ENCODE results near the gene DTNB.

DTNB gene

GRCh38 chr2:25335204-25335603, 338.2 kb downstream of the DTNB start:
- Mint-ChIP-seq H3K4me1 (peaks cover 74% of the 10 kb centered on the region), H3K9me3 (no peaks in the 10 kb centered on the region), H3K36me3 (ENCODE audit: insufficient read depth) (no peaks in the 10 kb centered on the region), H3K4me3 (no peak overlapping the region), H3K27me3 (no peaks in the 10 kb centered on the region), H3K27ac (ENCODE audit: low read depth) (peak overlapping the region; percentile 36)
- ATAC-seq (replicated peaks; ENCODE audit: extremely low read depth, poor library complexity, severe bottlenecking) (no peak), DNase-seq (ENCODE audit: low spot score in 2 of 2) (no peak)

GRCh38 chr2:25334482-25334881, 338.9 kb downstream of the DTNB start:
- H3K4me1 Mint-ChIP-seq, result peaks cover 79% of the 10 kb centered on the region
- no peaks in the 10 kb centered on the region for H3K27me3 Mint-ChIP-seq
- H3K36me3 Mint-ChIP-seq (ENCODE audit: insufficient read depth), result no peaks in the 10 kb centered on the region
- H3K4me3 Mint-ChIP-seq, result no peak overlapping the region
- DNase-seq (ENCODE audit: low spot score in 2 of 2), result no peak
- peak overlapping the region; percentile 36 for H3K27ac Mint-ChIP-seq (ENCODE audit: low read depth)
- ATAC-seq (replicated peaks; ENCODE audit: extremely low read depth, poor library complexity, severe bottlenecking), result no peak
- H3K9me3 Mint-ChIP-seq, result no peaks in the 10 kb centered on the region

GRCh38 chr2:25333981-25334380, 339.4 kb downstream of the DTNB start:
- Mint-ChIP-seq H3K36me3 (ENCODE audit: insufficient read depth) (no peaks in the 10 kb centered on the region), H3K27me3 (no peaks in the 10 kb centered on the region), H3K9me3 (no peaks in the 10 kb centered on the region), H3K27ac (ENCODE audit: low read depth) (no peak overlapping the region), H3K4me1 (peaks cover 78% of the 10 kb centered on the region), H3K4me3 (no peak overlapping the region)
- DNase-seq (ENCODE audit: low spot score in 2 of 2) (no peak), ATAC-seq (replicated peaks; ENCODE audit: extremely low read depth, poor library complexity, severe bottlenecking) (peak; percentile 66)

GRCh38 chr2:25332571-25332970, 340.8 kb downstream of the DTNB start:
- no peak overlapping the region for H3K27ac Mint-ChIP-seq (ENCODE audit: low read depth)
- H3K36me3 Mint-ChIP-seq (ENCODE audit: insufficient read depth), result peaks cover 2% of the 10 kb centered on the region
- H3K4me3 Mint-ChIP-seq, result no peak overlapping the region
- no peak for DNase-seq (ENCODE audit: low spot score in 2 of 2)
- H3K27me3 Mint-ChIP-seq, result no peaks in the 10 kb centered on the region
- H3K4me1 Mint-ChIP-seq, result peaks cover 67% of the 10 kb centered on the region
- no peak for ATAC-seq (replicated peaks; ENCODE audit: extremely low read depth, poor library complexity, severe bottlenecking)
- H3K9me3 Mint-ChIP-seq, result no peaks in the 10 kb centered on the region

- Mint-ChIP-seq H3K36me3 (ENCODE audit: insufficient read depth) (peaks cover 5% of the 10 kb centered on the region), H3K4me1 (peaks cover 59% of the 10 kb centered on the region), H3K27me3 (no peaks in the 10 kb centered on the region), H3K4me3 (no peak overlapping the region), H3K9me3 (no peaks in the 10 kb centered on the region), H3K27ac (ENCODE audit: low read depth) (peak overlapping the region; percentile 32)
- ATAC-seq (replicated peaks; ENCODE audit: extremely low read depth, poor library complexity, severe bottlenecking) (no peak), DNase-seq (ENCODE audit: low spot score in 2 of 2) (no peak)
Observed at GRCh38 chr2:25331686-25332365, 341.6 kb downstream of the DTNB start.

- Mint-ChIP-seq H3K9me3 (peaks cover 5% of the 10 kb centered on the region), H3K4me3 (no peak overlapping the region), H3K36me3 (ENCODE audit: insufficient read depth) (peaks cover 5% of the 10 kb centered on the region), H3K27ac (ENCODE audit: low read depth) (peak overlapping the region; percentile 32), H3K27me3 (no peaks in the 10 kb centered on the region), H3K4me1 (peaks cover 52% of the 10 kb centered on the region)
- ATAC-seq (replicated peaks; ENCODE audit: extremely low read depth, poor library complexity, severe bottlenecking) (no peak), DNase-seq (ENCODE audit: low spot score in 2 of 2) (no peak)
Observed at GRCh38 chr2:25330937-25331336, 342.4 kb downstream of the DTNB start.

- Mint-ChIP-seq H3K4me1 (peaks cover 50% of the 10 kb centered on the region), H3K4me3 (no peak overlapping the region), H3K27ac (ENCODE audit: low read depth) (no peak overlapping the region)
Observed at GRCh38 chr2:25330273-25330672, 343.1 kb downstream of the DTNB start.

GRCh38 chr2:25328152-25329085, 345.0 kb downstream of the DTNB start:
- ATAC-seq (replicated peaks; ENCODE audit: extremely low read depth, poor library complexity, severe bottlenecking) (no peak), DNase-seq (ENCODE audit: low spot score in 2 of 2) (no peak)
- Mint-ChIP-seq H3K4me1 (peaks cover 41% of the 10 kb centered on the region), H3K27me3 (no peaks in the 10 kb centered on the region), H3K9me3 (peaks cover 9% of the 10 kb centered on the region), H3K36me3 (ENCODE audit: insufficient read depth) (peaks cover 7% of the 10 kb centered on the region), H3K4me3 (no peak overlapping the region), H3K27ac (ENCODE audit: low read depth) (no peak overlapping the region)

More at GRCh38 chr2:25330273-25330672, 343.1 kb downstream of the DTNB start:
- H3K27me3 Mint-ChIP-seq, result no peaks in the 10 kb centered on the region
- peaks cover 9% of the 10 kb centered on the region for H3K9me3 Mint-ChIP-seq
- no peak for DNase-seq (ENCODE audit: low spot score in 2 of 2)
- no peak for ATAC-seq (replicated peaks; ENCODE audit: extremely low read depth, poor library complexity, severe bottlenecking)
- peaks cover 7% of the 10 kb centered on the region for H3K36me3 Mint-ChIP-seq (ENCODE audit: insufficient read depth)

Data from central memory CD8-positive, alpha-beta T cell (primary cell).